ENCODE results near the gene ZNF324B.
"Not testable (repeated sequence)": the region's sequence is repeated elsewhere in the genome, so short reads cannot be mapped to it uniquely, and the experiment has no call there.

Gene ZNF324B

DNA sequence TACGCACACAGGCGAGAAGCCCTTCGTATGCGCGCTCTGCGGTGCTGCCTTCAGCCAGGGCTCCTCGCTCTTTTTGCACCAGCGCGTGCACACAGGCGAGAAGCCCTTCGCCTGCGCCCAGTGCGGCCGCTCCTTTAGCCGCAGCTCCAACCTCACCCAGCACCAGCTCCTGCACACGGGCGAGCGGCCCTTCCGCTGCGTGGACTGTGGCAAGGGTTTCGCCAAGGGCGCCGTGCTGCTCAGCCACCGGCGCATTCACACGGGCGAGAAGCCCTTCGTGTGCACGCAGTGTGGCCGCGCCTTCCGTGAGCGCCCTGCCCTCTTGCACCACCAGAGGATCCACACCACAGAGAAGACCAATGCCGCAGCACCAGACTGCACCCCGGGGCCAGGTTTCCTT, 4.7 kb downstream of the ZNF324B start:
- no peak for DNase-seq

DNA sequence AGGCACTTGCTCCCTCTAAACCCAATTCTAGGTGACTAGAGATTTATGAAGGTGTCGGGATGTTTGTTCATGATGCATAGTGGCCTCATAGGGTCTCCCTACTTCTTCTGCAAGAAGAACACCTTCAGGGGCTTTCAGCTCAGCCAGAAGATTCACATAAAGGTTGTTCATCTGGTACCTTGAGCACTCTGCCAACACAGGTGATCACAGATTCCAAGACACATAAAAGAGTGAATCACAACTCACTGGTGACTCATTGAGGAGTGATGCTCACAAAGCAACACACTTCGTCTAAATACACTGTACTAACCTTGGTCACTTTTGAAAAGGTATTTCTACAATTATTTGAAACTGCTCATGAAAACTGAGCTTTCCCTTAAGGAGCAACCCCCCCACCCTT, 8.6 kb downstream of the ZNF324B start:
- DNase-seq, result no peak

DNA sequence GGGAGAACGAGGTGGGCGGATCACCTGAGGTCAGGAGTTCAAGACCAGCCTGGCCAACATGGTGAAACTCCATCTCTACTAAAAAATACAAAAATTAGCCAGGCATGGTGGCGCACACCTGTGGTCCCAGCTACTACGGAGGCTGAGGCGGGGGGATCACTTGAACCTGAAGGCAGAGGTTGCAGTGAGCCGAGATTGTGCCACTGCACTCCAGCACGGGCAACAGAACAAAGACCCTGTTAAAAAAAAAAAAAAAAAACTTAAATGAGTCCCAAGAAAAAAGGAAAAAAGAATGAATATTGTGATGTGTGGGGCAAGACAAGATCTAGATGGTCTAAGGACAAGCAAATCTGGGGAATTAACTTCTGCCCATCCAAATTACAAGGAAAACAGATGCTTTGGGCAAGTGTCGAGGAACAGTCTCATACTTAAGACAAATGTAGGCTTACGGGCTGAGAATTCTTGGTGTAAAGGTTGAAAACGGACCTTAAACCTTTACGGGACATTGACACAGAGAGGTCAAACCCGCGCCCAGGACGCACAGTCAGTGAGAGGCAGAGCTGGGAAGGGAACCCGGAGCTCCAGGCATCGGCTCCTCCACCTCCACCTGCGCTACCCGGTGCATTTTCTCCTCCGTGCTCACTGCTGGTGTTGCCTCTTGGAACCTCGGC, 14.8 kb downstream of the ZNF324B start:
- DNase-seq, result no peak

DNA sequence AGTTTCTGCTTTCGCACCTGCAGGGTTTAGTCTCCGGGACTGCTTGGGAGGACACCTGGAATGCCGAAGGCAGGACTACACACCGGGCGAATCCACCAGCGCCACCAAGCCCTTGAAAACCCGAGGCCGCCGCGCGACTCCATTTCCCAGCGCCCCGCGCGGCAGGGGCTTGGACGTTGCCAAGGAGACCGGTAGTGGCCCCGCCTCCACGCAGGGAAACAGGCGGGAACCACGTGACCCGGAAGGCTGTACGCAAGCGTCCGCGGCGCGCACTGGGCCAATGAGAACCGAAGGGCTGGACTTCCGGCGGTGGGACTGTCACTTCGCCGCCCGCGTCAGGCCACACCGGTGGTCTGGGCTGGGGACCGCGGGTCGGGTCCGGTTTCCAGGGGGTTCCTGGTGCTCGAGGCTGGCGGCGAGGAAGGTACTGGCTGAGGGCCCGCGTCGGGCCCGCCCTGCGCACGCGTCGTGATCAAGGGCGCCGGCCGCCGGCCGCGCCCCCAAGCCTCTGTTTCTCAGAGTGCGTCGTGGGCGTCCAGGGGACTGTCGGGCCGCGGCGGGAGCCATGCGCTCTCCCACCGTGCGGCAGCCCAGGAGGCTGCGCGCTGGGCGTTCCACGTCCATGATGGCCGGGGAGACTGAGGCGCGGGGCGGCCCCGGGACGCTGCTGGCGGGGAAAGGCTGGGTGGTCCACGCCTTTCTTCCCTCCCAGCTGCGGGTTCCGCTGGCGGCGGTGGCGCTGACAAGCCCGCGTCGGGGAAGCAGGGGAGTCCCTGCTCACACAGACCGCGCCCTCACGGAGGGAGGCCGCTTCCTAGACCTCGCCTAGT, 15.6 kb downstream of the ZNF324B start, which contains the start of gene ZNF324:
Gene ZNF324 (plus strand): TSS at position 321 of the 830 bp plus-strand sequence. CDS start 2,106 bp downstream, outside the sequence.
- peak; percentile 94 for DNase-seq

DNA sequence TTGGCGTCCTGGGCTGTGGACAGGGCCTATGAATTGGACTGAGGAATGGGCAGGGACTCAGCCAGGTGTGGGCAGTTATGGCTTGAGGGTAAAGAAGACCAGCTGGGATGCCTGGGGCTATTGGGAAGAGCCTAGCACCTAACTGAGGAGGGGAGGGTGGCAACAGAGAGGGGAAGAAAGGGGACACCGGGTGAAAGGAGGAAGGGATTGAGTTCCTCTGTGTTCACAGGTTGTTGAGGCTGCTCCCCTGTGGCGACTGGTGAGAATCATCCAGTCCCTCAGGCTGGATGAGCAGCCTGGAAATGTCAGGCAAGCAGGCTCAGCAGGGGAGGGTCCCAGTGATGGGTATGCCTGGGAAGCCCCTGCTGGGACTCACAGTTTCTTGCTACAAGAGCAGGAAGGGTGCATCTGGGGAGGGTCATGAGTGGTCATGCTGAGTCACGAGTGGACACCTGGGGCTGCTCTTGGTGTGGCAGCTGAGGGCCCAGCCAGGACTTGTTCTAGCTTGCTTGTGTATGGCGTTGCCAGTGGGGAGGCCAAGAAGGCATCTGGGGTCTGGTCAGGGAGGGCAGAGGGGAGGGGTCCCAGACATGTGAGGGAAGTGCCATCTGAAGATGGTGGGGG, 16.9 kb downstream of the ZNF324B start:
- DNase-seq, result no peak

DNA sequence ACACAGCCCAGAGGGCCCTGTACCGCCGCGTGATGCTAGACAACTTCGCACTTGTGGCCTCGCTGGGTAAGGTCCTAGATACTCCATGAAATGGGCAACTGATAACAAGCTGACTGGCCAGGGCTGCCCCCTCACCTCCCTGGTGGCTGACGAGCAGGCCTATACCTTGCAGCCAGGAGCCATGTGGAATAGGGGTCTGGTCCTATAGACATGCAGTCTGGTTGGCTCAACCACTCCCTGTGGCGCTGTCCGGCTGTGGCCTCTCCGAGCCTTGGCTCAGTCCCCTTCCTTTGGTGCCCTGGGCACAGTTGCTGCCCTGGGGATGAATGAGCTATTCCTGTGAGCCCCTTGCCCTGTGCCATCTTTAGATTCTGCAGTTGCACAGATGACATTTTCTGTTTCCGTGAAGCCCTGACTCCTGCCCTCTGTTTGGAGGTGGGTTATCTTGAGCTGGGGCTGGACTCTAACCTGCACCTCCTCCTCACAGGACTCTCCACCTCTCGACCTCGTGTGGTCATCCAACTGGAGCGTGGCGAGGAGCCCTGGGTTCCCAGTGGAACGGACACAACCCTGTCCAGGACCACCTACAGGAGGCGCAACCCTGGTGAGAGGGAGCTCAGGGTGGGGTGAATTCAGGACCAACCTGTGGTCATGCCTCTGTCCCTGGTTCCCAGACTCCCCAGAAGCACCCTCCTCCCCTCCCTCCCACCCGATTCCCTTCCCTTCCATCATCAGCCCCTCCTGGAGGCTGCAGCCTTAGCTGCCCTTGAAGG, 18.0 kb downstream of the ZNF324B start:
- no peak for DNase-seq

DNA sequence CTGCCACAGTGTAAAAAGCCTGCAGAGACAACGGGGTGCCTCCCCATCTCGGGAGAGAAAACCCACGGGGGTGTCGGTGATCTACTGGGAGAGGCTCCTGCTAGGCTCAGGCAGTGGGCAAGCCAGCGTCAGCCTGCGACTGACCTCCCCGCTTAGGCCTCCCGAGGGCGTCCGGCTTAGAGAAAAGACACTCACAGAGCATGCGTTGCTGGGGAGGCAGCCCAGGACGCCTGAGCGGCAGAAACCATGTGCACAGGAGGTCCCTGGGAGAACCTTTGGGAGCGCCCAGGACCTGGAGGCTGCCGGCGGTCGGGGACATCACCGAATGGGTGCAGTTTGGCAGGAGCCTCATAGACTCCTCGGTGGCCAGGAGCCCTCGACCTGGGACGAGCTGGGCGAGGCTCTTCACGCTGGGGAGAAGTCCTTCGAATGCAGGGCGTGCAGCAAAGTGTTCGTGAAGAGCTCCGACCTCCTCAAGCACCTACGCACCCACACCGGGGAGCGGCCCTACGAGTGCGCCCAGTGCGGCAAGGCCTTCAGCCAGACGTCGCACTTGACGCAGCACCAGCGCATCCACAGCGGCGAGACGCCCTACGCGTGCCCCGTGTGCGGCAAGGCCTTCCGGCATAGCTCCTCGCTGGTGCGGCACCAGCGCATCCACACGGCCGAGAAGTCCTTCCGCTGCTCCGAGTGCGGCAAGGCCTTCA, 19.6 kb downstream of the ZNF324B start:
- not testable (repeated sequence) for DNase-seq

DNA sequence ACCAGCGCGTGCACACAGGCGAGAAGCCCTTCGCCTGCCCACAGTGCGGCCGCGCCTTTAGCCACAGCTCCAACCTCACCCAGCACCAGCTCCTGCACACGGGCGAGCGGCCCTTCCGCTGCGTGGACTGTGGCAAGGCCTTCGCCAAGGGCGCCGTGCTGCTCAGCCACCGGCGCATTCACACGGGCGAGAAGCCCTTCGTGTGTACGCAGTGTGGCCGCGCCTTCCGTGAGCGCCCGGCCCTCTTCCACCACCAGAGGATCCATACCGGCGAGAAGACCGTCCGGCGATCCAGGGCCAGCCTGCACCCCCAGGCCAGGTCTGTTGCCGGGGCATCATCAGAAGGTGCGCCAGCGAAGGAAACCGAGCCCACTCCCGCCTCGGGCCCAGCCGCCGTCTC, 20.3 kb downstream of the ZNF324B start:
- DNase-seq, result no peak

DNA sequence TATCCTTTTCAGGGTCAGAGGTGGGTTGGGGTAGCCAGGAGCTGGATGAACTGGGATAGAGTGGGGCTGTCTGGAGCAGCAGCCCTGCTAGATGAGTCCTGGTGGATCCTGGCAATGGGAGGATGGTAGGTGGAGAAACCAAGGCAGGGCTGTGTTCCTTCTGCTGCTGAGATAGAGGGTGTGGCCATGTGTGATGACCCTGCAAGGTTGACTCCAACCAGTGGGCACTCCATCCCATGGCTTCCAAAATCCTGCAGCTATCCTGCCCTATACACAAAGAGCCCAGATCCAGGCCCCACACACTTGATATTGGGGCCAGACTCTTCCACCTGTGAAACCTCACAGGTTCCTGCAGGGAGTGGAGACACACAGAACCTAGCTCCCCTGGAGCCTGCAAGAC, 22.4 kb downstream of the ZNF324B start:
- no peak for DNase-seq

DNA sequence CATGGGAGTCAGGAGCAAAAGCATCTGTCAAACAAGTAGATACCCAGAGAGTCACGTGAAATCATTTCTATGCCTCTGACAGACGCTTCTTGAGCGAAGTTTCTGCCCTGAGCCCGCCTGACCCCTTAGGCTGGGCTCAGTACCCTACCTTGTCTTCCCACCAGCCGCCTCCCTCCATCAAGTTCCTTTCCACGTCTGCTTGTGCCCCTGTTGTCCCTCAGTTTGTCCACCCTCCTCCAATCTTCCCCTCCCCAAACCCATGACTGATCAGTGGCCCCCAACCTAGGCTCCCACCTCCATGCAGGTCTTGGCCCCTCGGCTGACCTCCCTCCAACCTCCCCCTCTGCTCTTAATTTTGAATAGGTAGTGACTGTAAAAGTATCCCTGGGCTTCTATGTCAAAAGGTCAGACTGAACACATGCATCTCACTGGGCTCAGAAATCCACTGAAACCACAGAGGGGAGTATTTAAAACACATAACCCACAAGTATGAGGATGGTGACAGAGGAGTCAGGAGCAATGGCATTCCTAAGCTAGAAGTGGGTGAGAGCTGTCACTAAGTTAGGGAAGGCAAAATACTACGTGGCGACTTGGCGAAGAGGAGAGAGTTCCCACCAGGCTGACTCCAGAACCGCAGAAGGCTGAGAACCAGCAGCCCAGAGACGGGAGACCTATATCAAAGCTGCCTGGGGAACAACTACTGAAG, 23.0 kb downstream of the ZNF324B start:
- DNase-seq, result peak; percentile 71

DNA sequence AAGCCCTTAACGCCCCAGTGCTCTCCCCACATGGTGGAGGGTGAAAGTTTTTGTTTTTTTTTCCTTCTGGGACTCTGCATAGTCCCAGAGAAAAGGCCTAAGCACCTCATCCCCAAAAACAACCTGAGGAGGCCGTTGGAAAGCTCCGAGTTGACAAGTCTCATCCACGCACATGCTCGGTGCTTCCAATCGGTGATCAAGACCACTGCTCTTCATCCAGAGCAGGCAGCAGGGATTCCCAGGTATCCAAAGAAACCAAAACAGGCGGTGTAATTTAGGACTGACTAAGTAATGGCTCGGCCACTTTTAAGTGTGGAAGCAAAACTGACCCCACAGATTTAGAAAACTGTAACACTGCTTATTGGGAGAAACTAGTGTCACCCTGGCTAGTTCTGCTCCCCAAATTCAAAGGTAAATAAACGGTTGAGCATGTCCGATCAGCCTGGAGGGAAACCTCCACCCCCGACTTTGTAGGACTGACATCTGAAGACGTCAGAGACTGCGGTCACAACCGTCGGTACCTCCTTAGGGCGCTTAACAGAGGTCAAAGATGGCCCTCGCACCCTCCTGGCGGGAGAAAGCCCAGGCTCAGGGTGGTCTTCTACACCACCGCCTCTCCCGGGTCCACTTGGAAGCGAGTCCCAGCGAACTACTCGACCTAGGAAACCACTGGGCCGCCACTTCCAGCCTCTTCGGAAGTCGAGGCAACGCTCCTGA, 23.7 kb downstream of the ZNF324B start:
- DNase-seq, result no peak

DNA sequence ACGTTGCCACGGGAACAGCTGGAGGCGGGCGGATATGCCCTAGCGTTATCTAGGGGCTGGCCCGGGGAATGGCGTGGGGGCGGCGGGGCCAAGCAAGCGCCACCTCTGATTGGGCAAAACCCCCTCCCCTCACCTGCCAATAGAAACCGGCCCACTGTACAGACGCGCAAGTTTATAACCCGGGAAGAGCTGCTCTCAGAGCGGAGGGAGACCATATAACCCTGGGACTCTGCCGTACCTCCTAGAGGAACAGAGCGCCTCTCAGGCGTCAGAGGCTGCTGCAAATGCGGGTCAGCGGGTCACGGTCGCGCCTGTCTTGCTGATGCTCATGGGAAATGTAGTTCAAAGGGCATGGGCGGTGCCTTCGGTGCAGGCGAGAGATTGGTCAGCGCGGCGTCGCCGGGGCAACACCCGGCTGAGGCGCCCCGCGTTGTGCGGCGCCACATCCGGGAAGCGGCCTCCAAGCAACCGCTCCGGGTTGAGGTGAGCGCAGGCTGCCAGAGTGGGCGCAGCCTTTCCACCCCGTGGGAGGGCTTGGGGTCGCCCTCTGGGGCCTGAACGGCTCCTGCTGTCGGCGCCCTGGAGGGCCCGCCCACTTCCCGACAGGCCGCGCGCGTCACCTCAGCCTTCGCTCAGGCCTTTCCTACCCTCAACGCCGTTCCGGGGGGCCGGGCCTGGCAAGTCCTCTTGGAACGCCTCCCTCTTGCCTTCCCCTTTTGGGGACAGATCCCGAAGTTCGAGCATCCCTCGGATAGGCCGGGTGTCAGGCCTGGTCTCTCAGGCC, 24.5 kb downstream of the ZNF324B start, which contains the start of gene ZNF446:
Gene ZNF446 (plus strand): TSS at position 639 of the 784 bp plus-strand sequence. CDS start 867 bp downstream, outside the sequence.
- DNase-seq, result peak; percentile 96

DNA sequence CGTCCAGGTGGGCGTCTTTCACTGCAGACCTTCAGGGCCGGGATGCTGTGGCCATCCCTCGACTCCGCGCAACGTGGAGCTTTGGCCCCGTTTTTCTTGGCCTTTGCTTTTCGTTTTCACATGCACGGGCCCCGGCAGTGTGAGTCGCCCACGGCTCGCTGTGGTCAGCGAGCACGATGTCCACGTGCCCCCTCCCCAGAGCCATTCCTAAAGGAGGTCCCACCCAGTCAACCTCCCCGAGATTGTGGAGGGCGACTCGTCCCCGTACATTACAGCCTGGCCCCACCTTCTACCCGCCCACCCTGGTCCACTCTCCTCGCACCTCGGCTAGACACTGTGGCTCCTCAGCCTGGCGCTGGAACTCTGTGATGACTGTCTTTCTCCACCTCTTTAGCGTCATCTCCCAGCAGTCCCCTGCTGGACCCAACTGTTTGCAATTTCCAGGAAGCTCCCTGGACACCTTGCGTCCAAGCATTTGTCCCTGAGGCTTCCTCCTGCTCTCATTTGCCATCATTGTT, 25.1 kb downstream of the ZNF324B start:
- DNase-seq, result peak; percentile 21

DNA sequence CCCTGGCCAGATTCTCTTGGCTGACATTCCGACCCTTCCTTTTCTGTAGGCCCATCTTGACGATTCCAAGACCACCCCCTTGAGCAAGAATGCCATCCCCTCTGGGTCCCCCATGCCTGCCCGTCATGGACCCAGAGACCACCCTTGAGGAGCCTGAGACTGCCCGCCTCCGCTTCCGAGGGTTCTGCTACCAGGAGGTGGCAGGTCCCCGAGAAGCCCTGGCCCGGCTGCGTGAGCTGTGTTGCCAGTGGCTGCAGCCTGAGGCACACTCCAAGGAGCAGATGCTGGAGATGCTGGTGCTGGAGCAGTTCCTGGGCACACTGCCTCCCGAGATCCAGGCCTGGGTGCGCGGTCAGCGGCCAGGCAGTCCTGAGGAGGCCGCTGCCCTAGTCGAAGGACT, 25.7 kb downstream of the ZNF324B start:
- DNase-seq, result no peak

DNA sequence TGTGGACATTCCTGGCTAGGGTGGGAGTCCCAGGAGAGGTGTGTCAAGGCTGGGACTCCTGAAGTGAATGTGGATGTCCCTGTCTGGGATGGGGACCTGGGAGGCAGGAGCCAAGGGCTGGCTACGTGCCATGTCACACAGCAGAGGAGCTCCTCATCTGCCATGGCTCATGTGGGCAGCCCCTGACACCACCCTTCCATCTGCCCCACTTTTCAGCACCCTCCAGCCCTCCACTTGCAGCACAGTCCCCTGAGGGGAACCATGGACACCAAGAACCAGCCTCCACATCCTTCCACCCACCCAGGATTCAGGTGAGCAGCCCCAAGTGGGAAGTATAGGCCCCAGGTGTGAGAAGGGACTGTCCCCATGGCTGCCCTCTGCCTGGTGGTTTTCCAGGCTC, 26.4 kb downstream of the ZNF324B start:
- DNase-seq, result no peak

DNA sequence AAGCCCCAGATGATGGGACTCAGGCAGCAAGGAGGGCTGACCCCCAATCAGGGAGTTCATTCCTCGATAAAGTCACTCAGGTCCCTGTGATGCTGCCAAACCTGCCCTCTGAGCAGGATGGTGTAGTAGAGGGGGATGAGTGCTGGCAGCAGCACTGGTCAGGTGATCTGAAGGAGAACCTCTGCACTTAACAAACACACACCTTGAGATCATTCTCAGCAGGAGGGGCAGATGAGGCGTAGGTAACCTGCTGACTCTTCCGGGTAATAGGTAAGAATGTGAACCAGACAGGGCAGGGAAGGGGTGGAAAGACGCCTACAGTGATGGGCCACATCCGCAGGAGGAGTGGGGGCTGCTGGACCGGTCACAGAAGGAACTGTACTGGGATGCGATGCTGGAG, 27.9 kb downstream of the ZNF324B start:
- DNase-seq, result no peak

DNA sequence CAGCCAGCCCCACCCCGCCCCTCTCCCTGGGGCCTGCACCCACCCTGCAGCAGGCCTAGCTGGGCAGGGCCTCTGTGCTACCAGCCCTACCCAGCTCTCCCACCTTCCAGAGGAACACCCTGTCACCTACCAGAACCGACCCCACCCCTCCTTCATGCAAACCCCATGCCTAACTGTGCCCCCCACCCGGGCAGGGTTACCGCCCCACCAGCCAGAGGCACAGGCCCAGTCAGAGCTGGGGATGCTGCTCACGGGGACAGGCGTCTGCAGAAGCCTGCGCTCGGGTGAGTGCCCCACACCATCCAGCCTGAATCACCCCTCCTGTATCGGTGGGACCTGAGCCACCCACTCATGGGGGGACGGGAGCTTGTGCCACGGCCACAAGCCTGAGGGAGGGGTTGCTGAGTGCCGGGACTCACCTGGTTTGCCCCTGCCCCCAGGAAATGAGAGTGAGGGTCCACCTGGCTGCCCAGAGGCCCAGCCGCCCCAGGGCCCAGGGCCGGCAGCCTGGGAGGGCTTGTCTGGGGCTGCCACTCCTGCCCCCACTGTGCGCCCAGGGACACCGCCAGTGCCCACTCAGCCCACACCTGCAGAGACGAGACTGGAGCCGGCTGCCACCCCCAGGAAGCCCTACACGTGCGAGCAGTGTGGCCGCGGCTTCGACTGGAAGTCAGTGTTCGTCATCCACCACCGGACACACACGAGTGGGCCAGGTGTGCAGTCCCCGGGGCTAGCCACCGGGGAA, 28.5 kb downstream of the ZNF324B start:
- DNase-seq, result no peak

DNA sequence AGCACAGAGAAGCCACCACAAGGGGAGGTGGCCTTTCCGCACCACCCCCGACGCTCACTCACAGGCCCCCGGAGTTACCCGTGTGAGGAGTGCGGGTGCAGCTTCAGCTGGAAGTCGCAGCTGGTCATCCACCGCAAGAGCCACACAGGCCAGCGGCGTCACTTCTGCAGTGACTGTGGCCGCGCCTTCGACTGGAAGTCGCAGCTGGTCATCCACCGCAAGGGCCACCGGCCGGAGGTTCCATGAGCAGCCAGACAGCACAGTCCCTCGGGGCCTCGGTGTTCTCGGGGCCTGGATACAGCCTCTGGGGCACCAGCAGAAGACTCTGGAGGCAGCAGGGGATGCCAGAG, 29.0 kb downstream of the ZNF324B start:
- no peak for DNase-seq

DNA sequence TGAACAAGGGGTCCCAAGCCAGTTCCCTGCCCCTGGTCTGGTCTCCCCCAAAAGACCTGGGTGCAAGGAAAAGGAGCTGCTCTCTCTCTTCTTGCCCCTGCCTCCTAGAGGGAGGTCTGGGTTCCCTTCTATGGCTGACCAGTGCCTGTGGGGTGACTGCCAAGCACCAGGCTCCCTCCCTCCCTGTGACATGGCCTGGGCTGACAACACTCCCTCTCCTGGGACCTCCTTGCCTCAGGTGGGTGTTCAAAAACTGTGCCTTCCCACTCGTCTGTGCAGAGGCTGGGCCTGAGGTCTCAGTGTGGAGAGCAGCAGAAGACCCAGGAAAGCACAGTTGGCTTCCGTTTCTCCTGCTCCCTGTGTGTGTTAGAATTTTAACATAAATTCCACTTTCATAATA, 29.4 kb downstream of the ZNF324B start:
- no peak for DNase-seq
